Measurements from ENCODE around the gene BRD4. TPM values are rescaled to one million over a fixed set of nuclear protein-coding genes. Genes with fewer than 3 reads are reported as not detected.
A peak's percentile ranks its signal among the peaks of the same experiment; 100 is the strongest.

BRD4 gene
- total and polyA plus RNA-seq, 11 donors: 31.1 to 78.9 (median 61.8) TPM

DNA sequence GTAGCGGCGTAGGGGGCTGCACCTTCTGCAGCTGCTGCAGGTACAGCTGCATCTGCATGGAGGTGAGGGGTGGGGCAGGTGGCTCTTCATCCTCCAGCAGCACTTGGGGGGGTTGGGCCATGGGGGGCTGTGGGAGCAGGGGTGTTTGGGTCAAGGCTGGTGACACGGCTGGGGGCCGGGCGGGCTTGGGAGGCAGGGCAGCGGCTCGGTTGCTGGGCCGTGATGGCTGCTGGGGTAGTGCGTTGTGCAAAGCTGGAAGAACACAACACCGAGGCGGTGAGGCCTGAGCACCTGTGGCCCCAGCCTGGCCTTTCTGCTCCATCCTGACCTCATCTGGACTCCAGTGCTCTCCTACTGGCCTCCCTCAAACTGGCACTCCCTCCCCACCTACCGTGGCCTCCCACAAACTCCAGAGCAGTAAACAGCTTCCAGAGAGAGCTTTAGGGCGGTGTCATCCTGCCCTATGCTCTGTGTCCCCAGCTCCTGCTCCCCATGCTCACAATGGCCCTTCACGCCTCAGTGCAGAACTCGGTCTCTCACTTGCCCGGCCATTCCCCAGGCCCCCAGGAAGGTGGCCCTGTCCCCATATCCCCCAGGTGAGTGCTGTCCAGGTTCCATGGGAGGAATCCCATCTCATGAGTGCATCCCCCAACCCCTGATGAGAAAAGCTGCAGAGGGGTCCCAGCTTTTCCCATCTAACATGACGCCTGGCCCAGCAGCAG lies 88.9 kb downstream of the BRD4 start:
- ATAC-seq (no peak), DNase-seq (no peak)
- WGBS, 4 donors: 87 to 95% (median 94%) methylated on average over 14 to 17 of the region's 17 CpGs
- Histone ChIP-seq H3K27ac (peak overlapping the region in 1 of 12 donors; percentile 13), H3K36me3 (peaks cover 0 to 94% (median 80%) of the 10 kb centered on the region in 9 donors), H3K9me3 (no peaks in the 10 kb centered on the region), H3K4me3 (no peak overlapping the region), H3K4me1 (peaks cover 8 to 62% (median 28%) of the 10 kb centered on the region in 12 donors), H3K27me3 (no peaks in the 10 kb centered on the region)
- TF ChIP-seq, protein P1, sequence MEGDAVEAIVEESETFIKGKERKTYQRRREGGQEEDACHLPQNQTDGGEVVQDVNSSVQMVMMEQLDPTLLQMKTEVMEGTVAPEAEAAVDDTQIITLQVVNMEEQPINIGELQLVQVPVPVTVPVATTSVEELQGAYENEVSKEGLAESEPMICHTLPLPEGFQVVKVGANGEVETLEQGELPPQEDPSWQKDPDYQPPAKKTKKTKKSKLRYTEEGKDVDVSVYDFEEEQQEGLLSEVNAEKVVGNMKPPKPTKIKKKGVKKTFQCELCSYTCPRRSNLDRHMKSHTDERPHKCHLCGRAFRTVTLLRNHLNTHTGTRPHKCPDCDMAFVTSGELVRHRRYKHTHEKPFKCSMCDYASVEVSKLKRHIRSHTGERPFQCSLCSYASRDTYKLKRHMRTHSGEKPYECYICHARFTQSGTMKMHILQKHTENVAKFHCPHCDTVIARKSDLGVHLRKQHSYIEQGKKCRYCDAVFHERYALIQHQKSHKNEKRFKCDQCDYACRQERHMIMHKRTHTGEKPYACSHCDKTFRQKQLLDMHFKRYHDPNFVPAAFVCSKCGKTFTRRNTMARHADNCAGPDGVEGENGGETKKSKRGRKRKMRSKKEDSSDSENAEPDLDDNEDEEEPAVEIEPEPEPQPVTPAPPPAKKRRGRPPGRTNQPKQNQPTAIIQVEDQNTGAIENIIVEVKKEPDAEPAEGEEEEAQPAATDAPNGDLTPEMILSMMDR (IDR thresholded peaks at IDR 0.05): no peak
- TF ChIP-seq POLR2A (IDR thresholded peaks at IDR 0.05): no peak
- intact Hi-C loops (cut with DNase I): no loop called here

DNA sequence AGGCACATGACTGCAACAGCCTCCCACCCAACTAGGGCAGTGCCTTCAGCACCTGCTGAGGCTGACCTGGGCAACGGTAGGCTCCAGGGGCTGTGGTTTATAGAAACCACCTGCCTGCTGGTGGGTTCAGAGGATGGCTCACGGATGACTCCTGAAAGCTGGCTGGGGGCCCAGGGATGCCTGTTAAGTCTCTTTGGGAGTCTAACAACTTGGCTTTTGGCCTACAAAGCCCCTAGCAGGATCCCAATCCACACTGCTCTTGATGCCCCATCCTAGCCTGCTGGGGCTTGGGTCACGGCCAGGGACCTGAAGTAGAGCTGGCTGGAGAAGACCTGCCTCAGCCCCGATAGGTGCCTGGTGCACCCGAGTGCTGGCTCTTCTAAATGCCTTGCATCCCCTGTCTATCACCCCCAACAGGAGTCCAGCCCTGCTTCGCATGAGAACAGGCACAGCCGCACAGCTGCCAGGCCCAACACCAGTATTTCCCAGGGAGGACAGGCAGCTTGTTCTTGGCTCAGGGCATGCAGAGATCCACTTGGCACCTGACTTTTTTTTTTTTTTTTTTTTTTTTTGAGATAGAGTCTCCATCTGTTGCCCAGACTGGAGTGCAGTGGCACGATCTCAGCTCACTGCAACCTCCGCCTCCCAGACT lies 91.0 kb downstream of the BRD4 start:
- no peak for TF ChIP-seq POLR2A (IDR thresholded peaks at IDR 0.05)
- TF ChIP-seq, protein P1 (IDR thresholded peaks at IDR 0.05): no peak
- H3K27me3 ChIP-seq: no peaks in the 10 kb centered on the region
- intact Hi-C loops (cut with DNase I): no loop called here
- H3K9me3 ChIP-seq: no peaks in the 10 kb centered on the region
- H3K27ac ChIP-seq: peak overlapping the region in 1 of 12 donors; percentile 29
- H3K4me1 ChIP-seq: peaks cover 0 to 42% (median 9%) of the 10 kb centered on the region in 12 donors
- no peak for DNase-seq
- peaks cover 0 to 95% (median 87%) of the 10 kb centered on the region in 9 donors for H3K36me3 ChIP-seq
- WGBS, 4 donors: 77 to 87% (median 82%) methylated on average over 9 of the region's 9 CpGs
- ATAC-seq: no peak
- H3K4me3 ChIP-seq: no peak overlapping the region

DNA sequence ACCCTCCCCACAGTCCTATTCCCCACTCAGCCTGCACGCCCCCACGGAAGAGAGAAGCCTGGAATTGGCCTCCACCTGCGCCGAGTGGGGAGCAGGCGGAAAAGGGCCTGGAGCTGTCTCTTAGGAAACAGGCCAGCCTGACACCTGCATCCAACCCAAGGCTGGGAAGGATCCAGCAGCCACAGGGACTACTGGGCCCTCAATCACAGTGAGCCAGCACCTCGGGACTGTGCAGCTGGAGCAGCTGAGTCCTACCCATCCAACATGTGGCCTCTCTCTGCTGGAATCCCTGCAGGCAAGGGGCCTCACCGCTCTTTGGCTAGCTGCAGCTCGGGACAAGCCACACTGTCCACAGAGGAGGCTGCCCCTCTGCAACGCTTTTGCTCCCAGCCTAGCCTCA lies 91.8 kb downstream of the BRD4 start:
- WGBS, 4 donors: 90 to 94% (median 91%) methylated on average over 9 of the region's 9 CpGs
- peaks cover 0 to 95% (median 88%) of the 10 kb centered on the region in 9 donors for H3K36me3 ChIP-seq
- no peak overlapping the region for H3K4me3 ChIP-seq
- DNase-seq (no peak), ATAC-seq (no peak)
- H3K27me3 ChIP-seq: no peaks in the 10 kb centered on the region
- H3K9me3 ChIP-seq: no peaks in the 10 kb centered on the region
- TF ChIP-seq, protein P1 (IDR thresholded peaks at IDR 0.05): no peak
- no peak for TF ChIP-seq POLR2A (IDR thresholded peaks at IDR 0.05)
- H3K27ac ChIP-seq: peak overlapping the region in 1 of 12 donors; percentile 29
- intact Hi-C loops (cut with DNase I): no loop called here
- H3K4me1 ChIP-seq: peaks cover 0 to 34% (median 6%) of the 10 kb centered on the region in 12 donors

DNA sequence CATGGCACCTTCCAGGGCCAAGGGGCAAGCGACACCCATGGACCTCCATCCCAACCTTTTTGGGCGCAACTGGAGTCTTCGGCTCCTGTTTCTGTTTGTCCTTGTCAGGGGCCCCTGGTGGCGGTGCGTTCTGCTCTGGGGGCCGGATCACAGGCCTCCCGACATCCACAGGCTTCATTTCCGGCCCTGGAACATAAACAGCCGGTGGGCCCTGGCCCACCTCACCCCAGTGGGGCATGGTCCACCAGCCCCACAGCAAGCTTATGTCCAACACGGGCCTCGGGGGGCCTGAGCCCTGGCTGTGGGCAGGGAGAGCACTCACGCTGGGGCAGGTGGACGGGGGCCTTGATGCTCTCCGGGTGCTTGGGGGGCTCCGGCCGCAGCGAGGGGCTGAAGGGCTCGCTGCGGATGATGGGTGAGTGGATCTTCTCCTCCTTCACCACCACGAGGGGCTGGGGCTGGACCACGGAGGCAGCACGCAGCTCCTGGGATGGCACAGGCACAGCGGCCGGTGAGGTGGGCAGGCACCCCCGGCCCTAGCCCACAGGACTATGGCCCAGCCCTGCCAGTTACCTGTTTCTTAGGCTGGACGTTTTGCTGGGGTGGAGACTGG lies 92.9 kb downstream of the BRD4 start:
- Histone ChIP-seq H3K27me3 (no peaks in the 10 kb centered on the region), H3K27ac (peak overlapping the region in 1 of 12 donors; percentile 60), H3K9me3 (no peaks in the 10 kb centered on the region), H3K36me3 (peaks cover 0 to 88% (median 82%) of the 10 kb centered on the region in 9 donors), H3K4me3 (no peak overlapping the region), H3K4me1 (peaks cover 0 to 24% (median 2%) of the 10 kb centered on the region in 12 donors)
- 89 to 94% (median 92%) methylated on average over 19 to 26 of the region's 26 CpGs for WGBS, 4 donors
- ATAC-seq: no peak
- no peak for DNase-seq
- intact Hi-C loops (cut with DNase I): no loop called here
- no peak for TF ChIP-seq POLR2A (IDR thresholded peaks at IDR 0.05)
- TF ChIP-seq, protein P1 (IDR thresholded peaks at IDR 0.05): no peak
